GM12878 (cell line): ENCODE measurements around the gene C16orf92. TPM values are rescaled to one million over a fixed set of nuclear protein-coding genes. Genes with fewer than 3 reads are reported as not detected.

ENCODE experiments used
- EED ChIP-seq: sonication (generic); IDR thresholded peaks from 2 replicates; pipeline ENCODE4 v1.6.1; 2016; ENCODE audit warnings: antibody characterized with exemption, low read depth
- EZH2 ChIP-seq: IDR thresholded peaks from 2 replicates; pipeline ENCODE4 v1.6.1; 2012; ENCODE audit warnings: low read depth, mild to moderate bottlenecking, control low read depth, inconsistent platforms, low read length, borderline replicate concordance; ENCODE audit not compliant: control insufficient read depth
- FOXK2 ChIP-seq: fragments of 450-650 bp; IDR thresholded peaks from 2 replicates; pipeline ENCODE4 v1.6.1; 2017; ENCODE audit warnings: mild to moderate bottlenecking, moderate library complexity
- IRF5 ChIP-seq: fragments of 450-650 bp; IDR thresholded peaks from 2 replicates; pipeline ENCODE4 v1.6.1; 2017; ENCODE audit warnings: borderline replicate concordance
- JUNB ChIP-seq: IDR thresholded peaks from 2 replicates; pipeline ENCODE4 v1.6.1; 2016; ENCODE audit warnings: antibody characterized with exemption, mild to moderate bottlenecking
- MXI1 ChIP-seq: fragments of 150-350 bp; IDR thresholded peaks from 2 replicates; pipeline ENCODE4 v1.6.1; 2011; ENCODE audit warnings: low read depth, mild to moderate bottlenecking, inconsistent platforms, low read length, improper control_type of control experiment
- PRDM15 ChIP-seq: fragments of 450-650 bp; formaldehyde crosslinking; IDR thresholded peaks from 2 replicates; pipeline ENCODE4 v1.4.0; 2020; ENCODE audit warnings: mild to moderate bottlenecking, moderate library complexity
- polyA plus RNA-seq, 11 experiments: library from polyadenylated mRNA; depleted of rRNA in 4 of 11; unstranded in 6 of 11; stranded (reverse) in 5 of 11; fragments of >200 nt; fragmentation: Nextera tagmentation in 4 of 11; fragmentation: Illumina TruSeq in 1 of 11; extraction: Ambion mirVana in 4 of 11; extraction: Trizol in 1 of 11; gene quantifications; 1 replicate in 1 of 11; 2 replicates in 10 of 11; pipeline versions ENCODE4 v1.2.1 to v1.2.3, GENCODE V29; 2011 to 2016; ENCODE audit warnings: inconsistent platforms in 2 of 11, missing spikeins in 2 of 11, low read depth in 1 of 11
- total RNA-seq, 4 experiments: library from RNA; depleted of rRNA in 3 of 4; stranded (reverse); fragments of >200 nt in 3 of 4; fragmentation: Illumina TruSeq in 1 of 4; extraction: Trizol in 1 of 4; gene quantifications; 2 replicates each; pipeline versions ENCODE4 v1.2.1 to v1.2.3, GENCODE V29; 2013 to 2021

C16orf92 gene
- total and polyA plus RNA-seq, 10 of the 15 experiments (the other 5 are each of a cell fraction or from before 2014, with no cell fraction given), result not detected

GRCh38 chr16:30051518-30051917, 28.5 kb downstream of the C16orf92 start (continued):
- TF ChIP-seq EZH2, result no peak
- TF ChIP-seq PRDM15, result no peak
- TF ChIP-seq MXI1, result no peak
- TF ChIP-seq IRF5, result no peak
- TF ChIP-seq JUNB, result no peak
- no peak for TF ChIP-seq EED
- no peak for TF ChIP-seq FOXK2
